Neural progenitor cell (in vitro differentiated cells): ENCODE measurements around the gene PLCH2.

Experiments
- CTCF ChIP-seq: fragments of 200-600 bp; sonication (generic); IDR thresholded peaks from 2 replicates; pipeline ENCODE4 v1.5.1; 2017; ENCODE audit warnings: antibody characterized with exemption, mild to moderate bottlenecking
- EZH2 ChIP-seq: fragments of 200-600 bp; sonication (generic); IDR thresholded peaks from 2 replicates; pipeline ENCODE4 v1.6.1; 2017; ENCODE audit warnings: antibody characterized with exemption, mild to moderate bottlenecking, moderate library complexity

GRCh38 chr1:2486041-2486440 lies 10.0 kb downstream of the PLCH2 start:
- TF ChIP-seq CTCF (no peak), EZH2 (no peak)
